GM23338 (cell line): Measurements from ENCODE around the gene SAMD13.

Experiments used
- CREB1 ChIP-seq: fragments of 250-450 bp; sonication (Bioruptor Pico); IDR thresholded peaks from 2 replicates; pipeline ENCODE4 v1.5.0; 2020; ENCODE audit warnings: low read depth, mild to moderate bottlenecking, moderate library complexity
- ETS1 ChIP-seq: IDR thresholded peaks from 2 replicates; pipeline ENCODE4 v1.6.1; 2016; ENCODE audit warnings: antibody characterized with exemption
- EZH2 ChIP-seq: fragments of 200-600 bp; sonication (generic); IDR thresholded peaks from one replicate; pipeline ENCODE4 v1.8.0; 2017; ENCODE audit warnings: antibody characterized with exemption, mild to moderate bottlenecking, low read depth; ENCODE audit not compliant: unreplicated experiment
- EZH2phosphoT487 ChIP-seq: fragments of 200-600 bp; sonication (generic); IDR thresholded peaks from one replicate; pipeline ENCODE4 v1.8.1; 2018; ENCODE audit warnings: antibody characterized with exemption; ENCODE audit not compliant: unreplicated experiment
- JUNB ChIP-seq: IDR thresholded peaks from one replicate; pipeline ENCODE4 v1.6.1; 2016; ENCODE audit warnings: antibody characterized with exemption; ENCODE audit not compliant: unreplicated experiment
- NANOG ChIP-seq: IDR thresholded peaks from 2 replicates; pipeline ENCODE4 v1.6.1; 2016; ENCODE audit warnings: antibody characterized with exemption, borderline replicate concordance
- POLR2AphosphoS5 ChIP-seq: IDR thresholded peaks from 2 replicates; pipeline ENCODE4 v1.6.1; 2016; ENCODE audit warnings: antibody characterized with exemption, low read depth
- STAT1 ChIP-seq: IDR thresholded peaks from one replicate; pipeline ENCODE4 v1.6.1; 2016; ENCODE audit warnings: antibody characterized with exemption; ENCODE audit not compliant: unreplicated experiment
- ZNF114 ChIP-seq: fragments of 250-450 bp; sonication (Bioruptor Pico); IDR thresholded peaks from 2 replicates; pipeline ENCODE4 v1.5.0; 2020; ENCODE audit warnings: mild to moderate bottlenecking, moderate library complexity
- ZNF331 ChIP-seq: fragments of 250-450 bp; sonication (Bioruptor Pico); IDR thresholded peaks from 2 replicates; pipeline ENCODE4 v1.5.0; 2020; ENCODE audit warnings: low read depth, mild to moderate bottlenecking, moderate library complexity
- ZNF462 ChIP-seq: fragments of 250-450 bp; sonication (Bioruptor Pico); IDR thresholded peaks from 2 replicates; pipeline ENCODE4 v1.5.0; 2020; ENCODE audit warnings: mild to moderate bottlenecking, moderate library complexity
- TF ChIP-seq, protein P1 (sequence below), 2 experiments: fragments of 200-600 bp in 1 of 2; sonication (generic) in 1 of 2; conservative IDR thresholded peaks; 2 replicates each; pipeline versions ENCODE4 v1.5.1 to v1.6.1; 2016 to 2017; ENCODE audit warnings: antibody characterized with exemption in 2 of 2, low read depth in 2 of 2, mild to moderate bottlenecking in 2 of 2, moderate library complexity in 1 of 2
- TF ChIP-seq, protein P2 (sequence below): IDR thresholded peaks from one replicate; pipeline ENCODE4 v1.6.1; 2018; ENCODE audit warnings: antibody characterized with exemption; ENCODE audit not compliant: unreplicated experiment

- TF ChIP-seq, protein P1, sequence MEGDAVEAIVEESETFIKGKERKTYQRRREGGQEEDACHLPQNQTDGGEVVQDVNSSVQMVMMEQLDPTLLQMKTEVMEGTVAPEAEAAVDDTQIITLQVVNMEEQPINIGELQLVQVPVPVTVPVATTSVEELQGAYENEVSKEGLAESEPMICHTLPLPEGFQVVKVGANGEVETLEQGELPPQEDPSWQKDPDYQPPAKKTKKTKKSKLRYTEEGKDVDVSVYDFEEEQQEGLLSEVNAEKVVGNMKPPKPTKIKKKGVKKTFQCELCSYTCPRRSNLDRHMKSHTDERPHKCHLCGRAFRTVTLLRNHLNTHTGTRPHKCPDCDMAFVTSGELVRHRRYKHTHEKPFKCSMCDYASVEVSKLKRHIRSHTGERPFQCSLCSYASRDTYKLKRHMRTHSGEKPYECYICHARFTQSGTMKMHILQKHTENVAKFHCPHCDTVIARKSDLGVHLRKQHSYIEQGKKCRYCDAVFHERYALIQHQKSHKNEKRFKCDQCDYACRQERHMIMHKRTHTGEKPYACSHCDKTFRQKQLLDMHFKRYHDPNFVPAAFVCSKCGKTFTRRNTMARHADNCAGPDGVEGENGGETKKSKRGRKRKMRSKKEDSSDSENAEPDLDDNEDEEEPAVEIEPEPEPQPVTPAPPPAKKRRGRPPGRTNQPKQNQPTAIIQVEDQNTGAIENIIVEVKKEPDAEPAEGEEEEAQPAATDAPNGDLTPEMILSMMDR (conservative IDR thresholded peaks at IDR 0.05; ENCODE audit: low read depth in 2 of 2), result no peak
- TF ChIP-seq CREB1 (CRISPR knock-in tag) (no peak), POLR2AphosphoS5 (no peak), EZH2phosphoT487 (no peak), EZH2 (no peak), JUNB (no peak), NANOG (no peak), ZNF114 (CRISPR knock-in tag) (no peak), ZNF331 (CRISPR knock-in tag) (no peak), ZNF462 (CRISPR knock-in tag) (no peak), STAT1 (no peak), ETS1 (no peak)
- TF ChIP-seq, protein P2, sequence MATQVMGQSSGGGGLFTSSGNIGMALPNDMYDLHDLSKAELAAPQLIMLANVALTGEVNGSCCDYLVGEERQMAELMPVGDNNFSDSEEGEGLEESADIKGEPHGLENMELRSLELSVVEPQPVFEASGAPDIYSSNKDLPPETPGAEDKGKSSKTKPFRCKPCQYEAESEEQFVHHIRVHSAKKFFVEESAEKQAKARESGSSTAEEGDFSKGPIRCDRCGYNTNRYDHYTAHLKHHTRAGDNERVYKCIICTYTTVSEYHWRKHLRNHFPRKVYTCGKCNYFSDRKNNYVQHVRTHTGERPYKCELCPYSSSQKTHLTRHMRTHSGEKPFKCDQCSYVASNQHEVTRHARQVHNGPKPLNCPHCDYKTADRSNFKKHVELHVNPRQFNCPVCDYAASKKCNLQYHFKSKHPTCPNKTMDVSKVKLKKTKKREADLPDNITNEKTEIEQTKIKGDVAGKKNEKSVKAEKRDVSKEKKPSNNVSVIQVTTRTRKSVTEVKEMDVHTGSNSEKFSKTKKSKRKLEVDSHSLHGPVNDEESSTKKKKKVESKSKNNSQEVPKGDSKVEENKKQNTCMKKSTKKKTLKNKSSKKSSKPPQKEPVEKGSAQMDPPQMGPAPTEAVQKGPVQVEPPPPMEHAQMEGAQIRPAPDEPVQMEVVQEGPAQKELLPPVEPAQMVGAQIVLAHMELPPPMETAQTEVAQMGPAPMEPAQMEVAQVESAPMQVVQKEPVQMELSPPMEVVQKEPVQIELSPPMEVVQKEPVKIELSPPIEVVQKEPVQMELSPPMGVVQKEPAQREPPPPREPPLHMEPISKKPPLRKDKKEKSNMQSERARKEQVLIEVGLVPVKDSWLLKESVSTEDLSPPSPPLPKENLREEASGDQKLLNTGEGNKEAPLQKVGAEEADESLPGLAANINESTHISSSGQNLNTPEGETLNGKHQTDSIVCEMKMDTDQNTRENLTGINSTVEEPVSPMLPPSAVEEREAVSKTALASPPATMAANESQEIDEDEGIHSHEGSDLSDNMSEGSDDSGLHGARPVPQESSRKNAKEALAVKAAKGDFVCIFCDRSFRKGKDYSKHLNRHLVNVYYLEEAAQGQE, result no peak
Measured at GRCh38 chr1:84352298-84353106, 51.0 kb downstream of the SAMD13 start.
